H9 (cell line): ENCODE data around the gene CD9. TPM values are rescaled to one million over a fixed set of nuclear protein-coding genes. Genes with fewer than 3 reads are reported as not detected.
A peak's percentile ranks its signal among the peaks of the same experiment; 100 is the strongest.

Experiments used
- DNase-seq: peaks from one replicate; pipeline ENCODE4 v3.0.0-alpha.2; 2017
- H2AFZ ChIP-seq: one replicate; pipeline ENCODE4 v1.6.1; 2013; ENCODE audit warnings: mild to moderate bottlenecking, low read length, control low read depth, moderate library complexity
- H2AK5ac ChIP-seq: 2 replicates; pipeline ENCODE4 v1.6.1; 2013; ENCODE audit warnings: low read length, control low read depth, mixed read lengths; ENCODE audit not compliant: insufficient read length
- H2BK120ac ChIP-seq: one replicate; pipeline ENCODE4 v1.6.1; 2013; ENCODE audit warnings: low read depth, mild to moderate bottlenecking, low read length, control low read depth, inconsistent platforms; ENCODE audit not compliant: poor library complexity, severe bottlenecking
- H2BK12ac ChIP-seq: 2 replicates; pipeline ENCODE4 v1.6.1; 2013; ENCODE audit warnings: low read length, control low read depth, mixed read lengths, low read depth; ENCODE audit not compliant: insufficient read length
- H2BK15ac ChIP-seq: 2 replicates; pipeline ENCODE4 v1.6.1; 2013; ENCODE audit warnings: low read depth, low read length, control low read depth
- H2BK20ac ChIP-seq: one replicate; pipeline ENCODE4 v1.6.1; 2013; ENCODE audit warnings: low read depth, mild to moderate bottlenecking, low read length, control low read depth, inconsistent platforms; ENCODE audit not compliant: poor library complexity, severe bottlenecking
- H2BK5ac ChIP-seq: 2 replicates; pipeline ENCODE4 v1.6.1; 2013; ENCODE audit warnings: low read length, control low read depth, mixed read lengths; ENCODE audit not compliant: insufficient read length
- H3K14ac ChIP-seq: 2 replicates; pipeline ENCODE4 v1.6.1; 2013; ENCODE audit warnings: low read length, control low read depth; ENCODE audit not compliant: insufficient read depth
- H3K18ac ChIP-seq: 2 replicates; pipeline ENCODE4 v1.6.1; 2013; ENCODE audit warnings: low read depth, mild to moderate bottlenecking, mixed read lengths, low read length, control low read depth; ENCODE audit not compliant: insufficient read length
- H3K23ac ChIP-seq: 2 replicates; pipeline ENCODE4 v1.6.1; 2013; ENCODE audit warnings: low read length, control low read depth, mixed read lengths, low read depth; ENCODE audit not compliant: insufficient read length
- H3K23me2 ChIP-seq: 2 replicates; pipeline ENCODE4 v1.6.1; 2013; ENCODE audit warnings: low read depth, mild to moderate bottlenecking, mixed read lengths, low read length, control low read depth; ENCODE audit not compliant: insufficient read length, poor library complexity, severe bottlenecking
- H3K27ac ChIP-seq: 2 replicates; pipeline ENCODE4 v1.5.1; 2013; ENCODE audit warnings: low read length, control low read depth, mixed read lengths, low read depth; ENCODE audit not compliant: insufficient read length
- H3K27me3 ChIP-seq: 2 replicates; pipeline ENCODE4 v1.6.1; 2013; ENCODE audit warnings: low read length, control low read depth, inconsistent platforms; ENCODE audit not compliant: insufficient read depth
- H3K4ac ChIP-seq: 2 replicates; pipeline ENCODE4 v1.6.1; 2013; ENCODE audit warnings: low read depth, mild to moderate bottlenecking, control low read depth, inconsistent platforms, low read length, moderate library complexity
- H3K4me1 ChIP-seq: 2 replicates; pipeline ENCODE4 v1.6.1; 2013; ENCODE audit warnings: low read length, control low read depth, inconsistent platforms; ENCODE audit not compliant: insufficient read depth
- H3K4me2 ChIP-seq: 2 replicates; pipeline ENCODE4 v1.6.1; 2013; ENCODE audit warnings: low read length, control low read depth, mixed read lengths; ENCODE audit not compliant: insufficient read length, insufficient read depth
- H3K56ac ChIP-seq: 2 replicates; pipeline ENCODE4 v1.6.1; 2013; ENCODE audit warnings: low read depth, mild to moderate bottlenecking, mixed read lengths, low read length, control low read depth; ENCODE audit not compliant: insufficient read length
- H3K79me1 ChIP-seq: 2 replicates; pipeline ENCODE4 v1.6.1; 2013; ENCODE audit warnings: low read depth, mild to moderate bottlenecking, moderate library complexity, low read length, control low read depth, inconsistent platforms; ENCODE audit not compliant: insufficient read depth, poor library complexity, severe bottlenecking
- H3K79me2 ChIP-seq: 2 replicates; pipeline ENCODE4 v1.6.1; 2013; ENCODE audit warnings: low read length, control low read depth, inconsistent platforms; ENCODE audit not compliant: insufficient read depth
- H3K9ac ChIP-seq: 2 replicates; pipeline ENCODE4 v1.6.1; 2013; ENCODE audit warnings: low read length, control low read depth, mixed read lengths; ENCODE audit not compliant: insufficient read length; ENCODE audit errors: extremely low read depth
- H3K9me3 ChIP-seq: one replicate; pipeline ENCODE4 v1.6.1; 2013; ENCODE audit warnings: low read depth, low read length, inconsistent platforms; ENCODE audit not compliant: control insufficient read depth
- H3T11ph ChIP-seq: one replicate; pipeline ENCODE4 v1.6.1; 2013; ENCODE audit warnings: mild to moderate bottlenecking, low read length, control low read depth, inconsistent platforms
- H4K20me1 ChIP-seq: one replicate; pipeline ENCODE4 v1.6.1; 2013; ENCODE audit not compliant: control insufficient read depth, insufficient read length, insufficient read depth
- H4K5ac ChIP-seq: 2 replicates; pipeline ENCODE4 v1.6.1; 2013; ENCODE audit warnings: low read depth, mild to moderate bottlenecking, mixed read lengths, low read length, control low read depth; ENCODE audit not compliant: insufficient read length
- H4K8ac ChIP-seq: replicated peaks from 2 replicates; pipeline ENCODE4 v1.6.1; 2013; ENCODE audit warnings: low read length, control low read depth, mixed read lengths, low read depth; ENCODE audit not compliant: insufficient read length
- H4K91ac ChIP-seq: 2 replicates; pipeline ENCODE4 v1.6.1; 2013; ENCODE audit warnings: low read depth, mild to moderate bottlenecking, moderate library complexity, mixed read lengths, low read length, control low read depth; ENCODE audit not compliant: insufficient read length
- H3K27ac Mint-ChIP-seq, 3 experiments: 2 replicates in 2 of 3; 3 replicates in 1 of 3; pipeline ENCODE4 v1.8.0; 2020 to 2021; ENCODE audit warnings: mixed read lengths in 3 of 3, mild to moderate bottlenecking in 1 of 3, moderate library complexity in 1 of 3
- H3K27me3 Mint-ChIP-seq: 2 replicates; pipeline ENCODE4 v1.8.0; 2021; ENCODE audit warnings: low read depth, mild to moderate bottlenecking, moderate library complexity, mixed read lengths
- H3K36me3 Mint-ChIP-seq, 3 experiments: 2 replicates in 2 of 3; 3 replicates in 1 of 3; pipeline ENCODE4 v1.8.0; 2020 to 2021; ENCODE audit warnings: low read depth in 3 of 3, mixed read lengths in 3 of 3; ENCODE audit not compliant: insufficient read depth in 1 of 3
- H3K4me1 Mint-ChIP-seq, 2 experiments: 2 replicates each; pipeline ENCODE4 v1.8.0; 2020; ENCODE audit warnings: mixed read lengths in 2 of 2
- H3K4me3 Mint-ChIP-seq, 2 experiments: 2 replicates in 1 of 2; 3 replicates in 1 of 2; pipeline ENCODE4 v1.8.0; 2020 to 2021; ENCODE audit warnings: mild to moderate bottlenecking in 2 of 2, mixed read lengths in 2 of 2, moderate library complexity in 1 of 2
- H3K9me3 Mint-ChIP-seq, 2 experiments: 2 replicates in 1 of 2; 3 replicates in 1 of 2; pipeline ENCODE4 v1.8.0; 2020; ENCODE audit warnings: mild to moderate bottlenecking in 2 of 2, mixed read lengths in 2 of 2, moderate library complexity in 1 of 2
- CTCF ChIP-seq: fragments of 200-600 bp; sonication (generic); conservative IDR thresholded peaks from 3 replicates; pipeline ENCODE4 v1.8.0; 2021; ENCODE audit warnings: antibody characterized with exemption, mild to moderate bottlenecking
- WGBS: extraction: QIAGEN DNeasy Blood & Tissue Kit; methylation state at CpG from one replicate; pipeline ENCODE4 v1.1.7; 2013; ENCODE audit warnings: missing lambda C conversion rate, low lambda C conversion rate, mixed read lengths; ENCODE audit not compliant: insufficient read length; ENCODE audit errors: extremely low coverage; 5-methylcytosine and 5-hydroxymethylcytosine counted together
- long read RNA-seq: library from polyadenylated mRNA; unstranded; transcript quantifications from one replicate; pipeline ENCODE4 v2.0.0, GENCODE V29; 2020
- total RNA-seq: library from RNA; stranded (reverse); gene quantifications from 2 replicates; pipeline ENCODE4 v1.2.1, GENCODE V29; 2021

The CD9 gene
- 131 and 132 TPM in 2 replicates for total RNA-seq
- long read RNA-seq, transcript CD9-201 (8 exons, 1,218 nt) = major isoform, 721 of 758 reads
- long read RNA-seq, transcript CD9-213 (8 exons, 1,272 nt) = minor isoform, 7 of 758 reads
- long read RNA-seq, transcript CD9-204 (9 exons, 1,182 nt) = minor isoform, 5 of 758 reads
- long read RNA-seq, partial matches to known transcripts = 3 of 758 reads
- long read RNA-seq, other reads (novel, unspliced or antisense) = 14 of 758 reads

- Histone ChIP-seq H3K23me2 (peaks cover 18% of the 10 kb centered on the region), H4K8ac (no peak within 1 kb of the TSS), H3K9me3 (no peaks in the 10 kb centered on the region), H2AFZ (no peak within 1 kb of the TSS), H3K79me1 (peaks cover 8% of the 10 kb centered on the region), H3K27me3 (no peaks in the 10 kb centered on the region), H3K18ac (peak within 1 kb of the TSS; percentile 47), H3K14ac (peak within 1 kb of the TSS; percentile 78), H3K56ac (no peak within 1 kb of the TSS), H2BK5ac (no peak within 1 kb of the TSS), H2BK120ac (no peak within 1 kb of the TSS), H3K4me1 (peaks cover 42% of the 10 kb centered on the region), H3K4ac (no peak within 1 kb of the TSS), H3K27ac (no peak within 1 kb of the TSS), H3K79me2 (peaks cover 12% of the 10 kb centered on the region; the same call in 1 of the 2 replicates), H3K9ac (peak within 1 kb of the TSS; percentile 51), H4K20me1 (no peaks in the 10 kb centered on the region), H2BK15ac (no peak within 1 kb of the TSS), H2AK5ac (no peak within 1 kb of the TSS), H4K5ac (no peak within 1 kb of the TSS), H3K4me2 (peak within 1 kb of the TSS; percentile 89), H3T11ph (no peak within 1 kb of the TSS), H2BK20ac (no peak within 1 kb of the TSS), H4K91ac (no peak within 1 kb of the TSS), H2BK12ac (no peak within 1 kb of the TSS), H3K23ac (no peak within 1 kb of the TSS)
- peak within 1 kb of the TSS; percentile 83 to 89 for H3K4me3 Mint-ChIP-seq
- peak within 1 kb of the TSS in 2 of 3 experiments; percentile 77 to 87; a peak in 5 of 7 replicates for H3K27ac Mint-ChIP-seq
- no peak for TF ChIP-seq CTCF
- H3K9me3 Mint-ChIP-seq = no peaks in the 10 kb centered on the region
- DNase-seq = peak; percentile 82
- WGBS = no CpG with 5 or more reads among the region's 81 CpGs
- H3K36me3 Mint-ChIP-seq = peaks cover 6 to 19% (median 12%) of the 10 kb centered on the region in 3 experiments; a peak in 5 of 7 replicates
- H3K4me1 Mint-ChIP-seq = peaks cover 70 to 71% of the 10 kb centered on the region in 2 experiments
- H3K27me3 Mint-ChIP-seq = peaks cover 13% of the 10 kb centered on the region
Measured at GRCh38 chr12:6200256-6201212, at the start of gene CD9. Gene CD9, plus strand, starts transcription at chr12:6200400. Its CDS starts 100 bp downstream, at chr12:6200500.
